A673 (cell line): ENCODE data around the gene NDUFS7.

Experiments used
- CTCF ChIP-seq: fragments of 300-800, 200-600 bp; sonication (generic); conservative IDR thresholded peaks from 2 replicates; pipeline ENCODE4 v1.5.1; 2017; ENCODE audit warnings: low read depth, mild to moderate bottlenecking, antibody characterized with exemption, low read length, moderate library complexity, mixed read lengths
- EZH2 ChIP-seq: fragments of 200-600 bp; sonication (generic); IDR thresholded peaks from 2 replicates; pipeline ENCODE4 v1.6.1; 2017; ENCODE audit warnings: borderline replicate concordance, low read depth, mild to moderate bottlenecking, mixed read lengths, antibody characterized with exemption, low read length; ENCODE audit not compliant: poor library complexity, severe bottlenecking

GRCh38 chr19:1395194-1396018 is 11.7 kb downstream of the NDUFS7 start:
- TF ChIP-seq CTCF = no peak
- TF ChIP-seq EZH2 = no peak
